OCI-LY7 (cell line): ENCODE measurements around the gene DHX15. TPM values are rescaled to one million over a fixed set of nuclear protein-coding genes. Genes with fewer than 3 reads are reported as not detected.

ENCODE experiments used
- BruUV-seq: library from RNA; stranded (reverse); fragments of 400-500 nt; replicated peaks from 2 replicates; lab custom pipeline; 2021; lab: Mats Ljungman, UMichigan
- CTCF ChIA-PET: fragments of 300-600 bp; sonication (Branson Sonifier 250); formaldehyde crosslinking; loops from one replicate; lab custom pipeline; 2022; ENCODE audit warnings: antibody characterized with exemption; ENCODE audit not compliant: unreplicated experiment; lab: Charles Lee
- POLR2A ChIA-PET: fragments of 300-600 bp; sonication (Branson Sonifier 250); formaldehyde crosslinking; loops from one replicate; lab custom pipeline; 2022; ENCODE audit warnings: antibody characterized with exemption; lab: Charles Lee
- DNase-seq: peaks from one replicate; pipeline ENCODE4 v3.0.0-alpha.2; 2015; ENCODE audit warnings: low spot score
- H2AFZ ChIP-seq: fragments of 200-600 bp; sonication (generic), shearing (Covaris generic); 2 replicates; pipeline ENCODE4 v1.6.1; 2014; ENCODE audit warnings: mild to moderate bottlenecking, antibody characterized with exemption, low read length, moderate library complexity
- H3K27ac ChIP-seq: fragments of 200-600 bp; sonication (generic); 2 replicates; pipeline ENCODE4 v1.5.1; 2014; ENCODE audit warnings: mixed run types, low read depth, mild to moderate bottlenecking, moderate library complexity, low read length, inconsistent platforms; ENCODE audit not compliant: poor library complexity, severe bottlenecking
- H3K36me3 ChIP-seq: fragments of 200-600 bp; sonication (generic); 2 replicates; pipeline ENCODE4 v1.6.1; 2014; ENCODE audit warnings: mild to moderate bottlenecking, antibody characterized with exemption, low read length, moderate library complexity, mixed read lengths; ENCODE audit not compliant: insufficient read depth
- H3K4me1 ChIP-seq: fragments of 200-600 bp; sonication (generic); 2 replicates; pipeline ENCODE4 v1.5.1; 2014; ENCODE audit warnings: mild to moderate bottlenecking, low read length; ENCODE audit not compliant: insufficient read depth, poor library complexity, severe bottlenecking
- H3K4me2 ChIP-seq: fragments of 200-600 bp; sonication (generic); 2 replicates; pipeline ENCODE4 v1.6.1; 2014; ENCODE audit warnings: mild to moderate bottlenecking, low read length
- H3K4me3 ChIP-seq: fragments of 200-600 bp; sonication (generic); 2 replicates; pipeline ENCODE4 v1.5.1; 2014; ENCODE audit warnings: mild to moderate bottlenecking, low read depth, low read length; ENCODE audit not compliant: poor library complexity, severe bottlenecking
- H3K79me2 ChIP-seq: fragments of 200-600 bp; sonication (generic); 2 replicates; pipeline ENCODE4 v1.6.1; 2016; ENCODE audit warnings: low read depth, mild to moderate bottlenecking, low read length, moderate library complexity, mixed read lengths; ENCODE audit not compliant: insufficient read depth
- H3K9me2 ChIP-seq: fragments of 200-600 bp; sonication (generic); 2 replicates; pipeline ENCODE4 v1.6.1; 2016; ENCODE audit warnings: mild to moderate bottlenecking, low read length, mixed read lengths; ENCODE audit not compliant: insufficient read depth
- H3K9me3 ChIP-seq: fragments of 200-600 bp; sonication (generic); 2 replicates; pipeline ENCODE4 v1.6.1; 2014; ENCODE audit warnings: mild to moderate bottlenecking, mixed run types, low read length, mixed read lengths
- H4K20me1 ChIP-seq: fragments of 200-600 bp; sonication (generic); 2 replicates; pipeline ENCODE4 v1.6.1; 2014; ENCODE audit warnings: mild to moderate bottlenecking, antibody characterized with exemption, low read length, moderate library complexity, mixed read lengths; ENCODE audit not compliant: insufficient read depth
- EZH2phosphoT487 ChIP-seq: fragments of 200-600 bp; sonication (generic); IDR thresholded peaks from 2 replicates; pipeline ENCODE4 v1.6.1; 2018; ENCODE audit warnings: low read depth, borderline replicate concordance, mild to moderate bottlenecking, mixed run types, antibody characterized with exemption, low read length, moderate library complexity, mixed read lengths
- intact Hi-C: fragments of 100-400 bp; cut with micrococcal nuclease; formaldehyde crosslinking; loops from one replicate; pipeline ENCODE4 v1.10.0; 2022; ENCODE audit not compliant: unreplicated experiment
- total RNA-seq, 2 experiments: library from RNA; depleted of rRNA in 1 of 2; stranded (reverse); fragments of >200 nt in 1 of 2; shearing (Covaris generic) in 1 of 2; gene quantifications; 2 replicates each; pipeline ENCODE4 v1.2.3, GENCODE V29; 2014 to 2022
- TF ChIP-seq, protein P1 (sequence below): fragments of 200-600 bp; sonication (generic); conservative IDR thresholded peaks from 2 replicates; pipeline ENCODE4 v1.5.1; 2014; ENCODE audit warnings: mild to moderate bottlenecking, antibody characterized with exemption, low read length, moderate library complexity, mixed read lengths

The DHX15 gene
- total RNA-seq, 2 experiments from 2014 or later, result 189 to 237 TPM

DNA sequence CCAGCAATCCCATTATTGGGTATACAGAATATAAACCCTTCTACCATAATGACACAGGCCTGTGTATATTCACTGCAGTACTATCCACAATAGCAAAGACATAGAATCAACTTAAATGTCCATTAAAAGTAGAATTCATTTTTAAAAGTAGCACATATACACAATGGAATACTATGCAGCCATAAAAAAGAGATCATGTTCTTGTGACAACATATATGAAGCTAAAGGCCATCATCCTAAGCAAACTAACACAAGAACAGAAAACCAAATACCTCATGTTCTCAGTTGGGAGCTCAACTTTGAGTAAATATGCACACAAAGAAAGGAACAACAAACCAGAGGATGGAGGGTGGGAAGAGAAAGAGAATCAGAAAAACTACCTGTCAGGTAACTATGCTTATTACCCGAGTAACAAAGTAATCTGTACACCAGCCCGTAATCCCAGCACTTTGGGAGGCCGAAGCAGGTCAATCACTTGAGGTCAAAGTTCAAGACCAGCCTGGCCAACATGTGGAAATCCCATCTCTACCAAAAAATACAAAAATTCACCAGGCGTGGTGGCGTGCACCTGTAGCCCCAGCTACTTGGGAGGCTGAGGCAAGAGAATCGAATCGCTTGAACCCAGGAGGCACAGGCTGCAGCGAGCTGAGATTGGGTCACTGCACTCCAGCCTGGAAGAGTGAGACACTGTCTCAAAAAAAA lies 22.8 kb downstream of the DHX15 start:
- peaks cover 19% of the 10 kb centered on the region for H3K4me1 ChIP-seq
- H2AFZ ChIP-seq, result no peak overlapping the region
- no peak overlapping the region for H3K27ac ChIP-seq
- peaks cover 100% of the 10 kb centered on the region for H3K79me2 ChIP-seq
- H3K4me2 ChIP-seq, result no peak overlapping the region
- TF ChIP-seq, protein P1, sequence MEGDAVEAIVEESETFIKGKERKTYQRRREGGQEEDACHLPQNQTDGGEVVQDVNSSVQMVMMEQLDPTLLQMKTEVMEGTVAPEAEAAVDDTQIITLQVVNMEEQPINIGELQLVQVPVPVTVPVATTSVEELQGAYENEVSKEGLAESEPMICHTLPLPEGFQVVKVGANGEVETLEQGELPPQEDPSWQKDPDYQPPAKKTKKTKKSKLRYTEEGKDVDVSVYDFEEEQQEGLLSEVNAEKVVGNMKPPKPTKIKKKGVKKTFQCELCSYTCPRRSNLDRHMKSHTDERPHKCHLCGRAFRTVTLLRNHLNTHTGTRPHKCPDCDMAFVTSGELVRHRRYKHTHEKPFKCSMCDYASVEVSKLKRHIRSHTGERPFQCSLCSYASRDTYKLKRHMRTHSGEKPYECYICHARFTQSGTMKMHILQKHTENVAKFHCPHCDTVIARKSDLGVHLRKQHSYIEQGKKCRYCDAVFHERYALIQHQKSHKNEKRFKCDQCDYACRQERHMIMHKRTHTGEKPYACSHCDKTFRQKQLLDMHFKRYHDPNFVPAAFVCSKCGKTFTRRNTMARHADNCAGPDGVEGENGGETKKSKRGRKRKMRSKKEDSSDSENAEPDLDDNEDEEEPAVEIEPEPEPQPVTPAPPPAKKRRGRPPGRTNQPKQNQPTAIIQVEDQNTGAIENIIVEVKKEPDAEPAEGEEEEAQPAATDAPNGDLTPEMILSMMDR, result no peak
- no peak for TF ChIP-seq EZH2phosphoT487
- POLR2A ChIA-PET, result interaction anchor here (0.6 to 1.4 kb wide), 5 partner anchors 10 to 168 kb away, joined by 3 to 4 read pairs (median 3); no protein-coding TSS in a partner anchor
- DNase-seq, result no peak
- no peaks in the 10 kb centered on the region for H3K9me2 ChIP-seq
- BruUV-seq, result no TSS peak
- CTCF ChIA-PET, result interaction anchor here (0.6 kb wide), 1 partner anchor 586 kb away, joined by 4 read pairs; no protein-coding TSS in a partner anchor
- peaks cover 80% of the 10 kb centered on the region for H4K20me1 ChIP-seq
- no peaks in the 10 kb centered on the region for H3K9me3 ChIP-seq
- H3K36me3 ChIP-seq, result peaks cover 98% of the 10 kb centered on the region
- intact Hi-C loops, result no loop called here
- no peak overlapping the region for H3K4me3 ChIP-seq

DNA sequence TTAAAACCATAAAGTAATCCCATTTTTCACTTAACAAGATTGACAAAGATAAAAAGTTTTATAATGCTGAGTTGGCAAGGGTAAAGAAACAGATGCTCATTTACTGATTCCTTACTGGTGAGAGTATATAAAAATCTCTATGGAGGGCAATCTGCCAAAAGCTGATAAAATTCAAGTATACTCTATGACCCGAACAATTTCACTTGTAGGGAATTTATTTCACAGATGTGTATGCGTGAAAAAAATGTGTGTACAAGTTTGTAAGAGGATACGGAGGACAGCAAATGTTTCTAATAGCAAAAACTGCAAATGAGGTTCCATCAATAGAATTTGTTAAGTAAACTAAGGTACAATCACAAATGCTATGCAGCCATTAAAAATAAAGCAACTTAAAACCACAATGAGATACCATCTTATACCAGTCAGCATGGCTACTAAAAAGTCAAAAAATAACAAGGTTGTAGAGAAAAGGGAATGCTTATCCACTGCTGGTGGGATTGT lies 23.4 kb downstream of the DHX15 start:
- Histone ChIP-seq H3K4me1 (peaks cover 19% of the 10 kb centered on the region), H3K4me2 (no peak overlapping the region), H3K9me3 (no peaks in the 10 kb centered on the region), H3K9me2 (no peaks in the 10 kb centered on the region), H4K20me1 (peaks cover 83% of the 10 kb centered on the region), H2AFZ (no peak overlapping the region), H3K4me3 (no peak overlapping the region), H3K79me2 (peaks cover 100% of the 10 kb centered on the region), H3K36me3 (peaks cover 98% of the 10 kb centered on the region), H3K27ac (no peak overlapping the region)
- POLR2A ChIA-PET, result interaction anchor here (0.7 to 1.4 kb wide), 5 partner anchors 9 to 17 kb away, joined by 3 to 4 read pairs (median 3); no protein-coding TSS in a partner anchor
- TF ChIP-seq, protein P1, result no peak
- TF ChIP-seq EZH2phosphoT487, result no peak
- intact Hi-C loops, result no loop called here
- BruUV-seq, result no TSS peak
- CTCF ChIA-PET, result no interaction called here
- DNase-seq, result no peak

DNA sequence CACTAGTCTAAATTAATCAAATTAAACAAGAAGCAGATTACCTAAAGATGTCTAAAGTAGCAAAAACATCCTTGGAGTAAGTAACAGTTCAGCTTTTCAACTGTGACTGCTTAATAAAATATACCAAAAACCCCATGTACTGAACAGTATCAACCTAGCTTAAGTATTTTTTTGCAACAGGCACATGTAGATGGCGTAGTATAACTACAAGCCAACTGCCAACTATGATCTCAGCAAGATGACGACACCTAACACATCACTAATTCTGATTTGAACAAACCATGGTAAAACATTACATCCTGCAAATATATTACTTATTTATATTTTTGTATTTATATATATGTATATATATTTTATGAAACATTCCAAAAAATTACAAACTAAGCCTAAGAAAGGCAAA lies 24.5 kb downstream of the DHX15 start:
- ChIA-PET CTCF (no interaction called here), POLR2A (interaction anchor here (0.8 to 1.1 kb wide), 5 partner anchors 9 to 675 kb away, joined by 3 read pairs; no protein-coding TSS in a partner anchor)
- H3K36me3 ChIP-seq, result peaks cover 98% of the 10 kb centered on the region

More for the DNA sequence above, 24.5 kb downstream of the DHX15 start:
- H3K4me2 ChIP-seq, result no peak overlapping the region
- TF ChIP-seq EZH2phosphoT487, result no peak
- TF ChIP-seq, protein P1, result no peak
- no TSS peak for BruUV-seq
- H3K9me3 ChIP-seq, result no peaks in the 10 kb centered on the region
- H3K79me2 ChIP-seq, result peaks cover 100% of the 10 kb centered on the region
- intact Hi-C loops, result no loop called here
- H3K9me2 ChIP-seq, result no peaks in the 10 kb centered on the region
- H3K27ac ChIP-seq, result no peak overlapping the region
- peaks cover 78% of the 10 kb centered on the region for H4K20me1 ChIP-seq
- no peak overlapping the region for H3K4me3 ChIP-seq
- peaks cover 19% of the 10 kb centered on the region for H3K4me1 ChIP-seq
- DNase-seq, result no peak
- H2AFZ ChIP-seq, result no peak overlapping the region
